Measurements from ENCODE around the gene CCBE1.

The CCBE1 gene

GRCh38 chr18:59623456-59624368, 73.5 kb downstream of the CCBE1 start:
- no peak for DNase-seq (ENCODE audit: low read depth in 2 of 3, low spot score in 2 of 3)

- no peak for DNase-seq (ENCODE audit: low read depth in 2 of 3, low spot score in 2 of 3)
Observed at GRCh38 chr18:59621027-59621426, 76.2 kb downstream of the CCBE1 start.

GRCh38 chr18:59620381-59620780, 76.8 kb downstream of the CCBE1 start:
- no peak for DNase-seq (ENCODE audit: low read depth in 2 of 3, low spot score in 2 of 3)

GRCh38 chr18:59619816-59620215, 77.4 kb downstream of the CCBE1 start:
- no peak for DNase-seq (ENCODE audit: low read depth in 2 of 3, low spot score in 2 of 3)

GRCh38 chr18:59617468-59617932, 79.7 kb downstream of the CCBE1 start:
- no peak for DNase-seq (ENCODE audit: low read depth in 2 of 3, low spot score in 2 of 3)

- no peak for DNase-seq (ENCODE audit: low read depth in 2 of 3, low spot score in 2 of 3)
Observed at GRCh38 chr18:59616501-59616900, 80.7 kb downstream of the CCBE1 start.

GRCh38 chr18:59613903-59614302, 83.3 kb downstream of the CCBE1 start:
- DNase-seq (ENCODE audit: low read depth in 2 of 3, low spot score in 2 of 3): no peak

GRCh38 chr18:59612381-59612780, 84.8 kb downstream of the CCBE1 start:
- DNase-seq (ENCODE audit: low read depth in 2 of 3, low spot score in 2 of 3): no peak

GRCh38 chr18:59610546-59611140, 86.6 kb downstream of the CCBE1 start:
- DNase-seq (ENCODE audit: low read depth in 2 of 3, low spot score in 2 of 3): no peak

GRCh38 chr18:59609654-59610053, 87.6 kb downstream of the CCBE1 start:
- DNase-seq (ENCODE audit: low read depth in 2 of 3, low spot score in 2 of 3): no peak

- no peak for DNase-seq (ENCODE audit: low read depth in 2 of 3, low spot score in 2 of 3)
Observed at GRCh38 chr18:59607471-59607870, 89.8 kb downstream of the CCBE1 start.

GRCh38 chr18:59607078-59607379, 90.2 kb downstream of the CCBE1 start:
- DNase-seq (ENCODE audit: low read depth in 2 of 3, low spot score in 2 of 3): no peak

- DNase-seq (ENCODE audit: low read depth in 2 of 3, low spot score in 2 of 3): no peak
Observed at GRCh38 chr18:59606193-59607077, 90.8 kb downstream of the CCBE1 start.

- DNase-seq (ENCODE audit: low read depth in 2 of 3, low spot score in 2 of 3): no peak
Observed at GRCh38 chr18:59605633-59606192, 91.5 kb downstream of the CCBE1 start.

- DNase-seq (ENCODE audit: low read depth in 2 of 3, low spot score in 2 of 3): no peak
Observed at GRCh38 chr18:59604877-59605276, 92.3 kb downstream of the CCBE1 start.

- no peak for DNase-seq (ENCODE audit: low read depth in 2 of 3, low spot score in 2 of 3)
Observed at GRCh38 chr18:59597049-59597448, 100.2 kb downstream of the CCBE1 start.

GRCh38 chr18:59593291-59593717, 103.9 kb downstream of the CCBE1 start:
- no peak for DNase-seq (ENCODE audit: low read depth in 2 of 3, low spot score in 2 of 3)

GRCh38 chr18:59592624-59593023, 104.6 kb downstream of the CCBE1 start:
- no peak for DNase-seq (ENCODE audit: low read depth in 2 of 3, low spot score in 2 of 3)

- DNase-seq (ENCODE audit: low read depth in 2 of 3, low spot score in 2 of 3): no peak
Observed at GRCh38 chr18:59582395-59582794, 114.8 kb downstream of the CCBE1 start.

GRCh38 chr18:59579509-59579908, 117.7 kb downstream of the CCBE1 start:
- no peak for DNase-seq (ENCODE audit: low read depth in 2 of 3, low spot score in 2 of 3)

GRCh38 chr18:59577386-59577655, 119.9 kb downstream of the CCBE1 start:
- no peak for DNase-seq (ENCODE audit: low read depth in 2 of 3, low spot score in 2 of 3)

Data from activated CD8-positive, alpha-beta memory T cell treated with anti-CD3 and anti-CD28 coated beads for 48 hours (primary cell).